CD4-positive, alpha-beta T cell treated with Interferon alpha-2 for 1 hour (primary cell): Measurements from ENCODE around the gene RHBDD2.
"Not testable (repeated sequence)": the region's sequence is repeated elsewhere in the genome, so short reads cannot be mapped to it uniquely, and the experiment has no call there.

Source experiments
- DNase-seq, 2 donors: peaks; one replicate each; pipeline ENCODE4 v3.0.0-alpha.2; 2020 to 2022

The RHBDD2 gene

DNA sequence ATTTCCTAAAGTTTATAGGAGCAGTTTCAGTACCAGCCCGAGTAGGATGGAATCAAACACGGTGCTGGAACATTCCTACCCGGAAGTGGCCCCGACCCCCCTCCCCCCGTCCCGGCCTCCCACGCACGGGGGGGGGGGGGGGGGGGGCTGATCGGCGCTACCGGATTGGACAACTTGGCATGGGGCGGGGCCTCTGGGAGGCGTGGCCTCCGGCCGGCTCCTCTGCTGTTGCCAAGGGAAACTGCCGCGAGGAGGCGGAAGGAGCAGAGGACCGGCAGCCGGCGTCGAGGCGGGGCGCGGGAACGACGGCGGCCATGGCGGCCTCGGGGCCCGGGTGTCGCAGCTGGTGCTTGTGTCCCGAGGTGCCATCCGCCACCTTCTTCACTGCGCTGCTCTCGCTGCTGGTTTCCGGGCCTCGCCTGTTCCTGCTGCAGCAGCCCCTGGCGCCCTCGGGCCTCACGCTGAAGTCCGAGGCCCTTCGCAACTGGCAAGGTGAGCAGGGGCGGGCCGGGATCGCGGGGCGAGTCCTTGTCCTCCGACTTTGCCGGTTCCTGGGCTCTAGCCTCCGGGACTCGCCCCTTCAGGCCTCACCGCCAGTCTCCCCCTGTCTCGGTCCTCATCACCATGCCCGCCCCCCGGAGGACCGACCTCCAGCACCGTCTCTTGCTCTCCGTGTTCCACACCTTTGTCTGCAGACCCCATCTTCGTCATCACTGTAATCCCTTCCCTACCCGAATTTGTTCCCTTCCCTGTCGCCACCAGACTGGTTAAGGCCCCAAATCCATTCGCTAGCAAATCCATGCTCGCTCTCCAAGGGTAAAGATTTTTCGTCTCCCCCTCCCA, at the start of gene RHBDD2:
RHBDD2 (plus strand) TSS at position 266 of the 843 bp plus-strand sequence; CDS start at position 315, 49 bp downstream.
- DNase-seq, result peak; percentile 96 to 97

DNA sequence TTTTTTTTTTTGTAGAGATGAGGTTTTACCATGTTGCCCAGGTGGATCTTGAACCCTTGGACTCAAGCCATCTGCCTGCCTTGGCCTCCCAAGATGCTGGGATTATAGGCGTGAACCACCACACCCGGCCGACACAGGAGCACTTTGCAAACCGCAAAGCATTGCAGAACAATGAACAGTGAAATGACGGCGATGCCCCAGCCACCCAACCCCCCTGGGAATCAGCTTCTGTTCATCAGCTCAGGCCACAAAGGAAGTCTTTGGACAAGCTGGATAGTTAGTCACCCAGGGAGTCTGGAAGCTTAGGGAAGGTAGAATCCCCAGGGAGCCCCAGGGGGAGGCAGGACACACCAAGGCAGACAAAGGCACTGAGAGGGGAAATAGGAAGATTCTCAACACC, 49.2 kb upstream of the RHBDD2 start:
- DNase-seq, result not testable (repeated sequence)

DNA sequence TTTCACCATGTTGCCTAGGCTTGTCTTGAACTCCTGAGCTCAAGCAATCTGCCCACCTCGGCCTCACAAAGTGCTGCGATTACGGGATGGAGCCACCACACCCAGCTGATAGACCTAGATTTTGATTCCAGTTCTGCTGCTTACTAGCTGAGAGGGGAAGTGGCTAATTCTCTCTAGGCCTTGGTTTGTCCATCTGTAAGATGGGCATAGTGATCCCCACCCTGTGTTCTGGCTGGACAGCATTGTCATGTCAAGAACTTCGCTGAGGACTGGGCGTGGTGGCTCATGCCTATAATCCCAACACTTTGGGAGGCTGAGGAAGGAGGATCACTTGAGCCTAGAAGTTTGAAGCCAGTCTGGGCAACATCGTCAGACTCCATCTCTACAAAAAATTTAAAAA, 47.9 kb upstream of the RHBDD2 start:
- no peak for DNase-seq

DNA sequence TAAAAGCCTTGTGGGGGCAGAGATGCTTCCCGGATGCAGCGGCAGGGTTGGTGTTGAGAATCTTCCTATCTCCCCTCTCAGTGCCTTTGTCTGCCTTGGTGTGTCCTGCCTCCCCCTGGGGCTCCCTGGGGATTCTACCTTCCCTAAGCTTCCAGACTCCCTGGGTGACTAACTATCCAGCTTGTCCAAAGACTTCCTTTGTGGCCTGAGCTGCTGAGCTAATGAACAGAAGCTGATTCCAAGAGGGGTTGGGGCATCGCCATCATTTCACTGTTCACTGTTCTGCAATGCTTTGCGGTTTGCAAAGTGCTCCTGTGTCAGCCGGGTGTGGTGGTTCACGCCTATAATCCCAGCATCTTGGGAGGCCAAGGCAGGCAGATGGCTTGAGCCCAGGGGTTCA, 45.2 kb upstream of the RHBDD2 start:
- not testable (repeated sequence) for DNase-seq

DNA sequence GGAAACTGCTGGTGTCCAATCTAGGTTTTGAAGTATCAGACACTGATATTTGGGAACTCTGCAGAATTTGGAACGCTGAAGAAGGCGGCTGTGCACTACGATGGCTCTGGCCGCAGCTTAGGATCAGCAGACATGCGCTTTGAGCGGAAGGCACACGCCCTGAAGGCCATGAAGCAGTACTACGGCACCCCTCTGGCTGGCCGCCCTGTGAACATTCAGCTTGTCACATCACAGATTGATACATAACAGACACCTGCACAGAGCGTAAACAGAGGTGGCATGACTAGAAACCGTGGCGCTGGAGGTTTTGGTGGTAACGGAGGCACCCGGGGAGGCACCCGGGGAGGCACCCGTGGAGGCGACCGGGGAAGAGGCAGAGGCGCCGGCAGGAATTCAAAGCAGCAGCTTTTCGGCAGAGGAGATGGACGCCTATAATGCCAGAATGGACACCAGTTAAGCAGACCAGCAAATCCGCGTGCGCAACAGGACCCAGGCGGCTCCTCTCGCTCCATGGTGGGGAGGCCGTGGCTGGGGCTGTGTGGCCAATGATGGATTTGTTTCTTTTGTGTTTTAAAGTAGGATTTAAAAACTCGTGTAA, 43.0 kb upstream of the RHBDD2 start:
- no peak for DNase-seq

DNA sequence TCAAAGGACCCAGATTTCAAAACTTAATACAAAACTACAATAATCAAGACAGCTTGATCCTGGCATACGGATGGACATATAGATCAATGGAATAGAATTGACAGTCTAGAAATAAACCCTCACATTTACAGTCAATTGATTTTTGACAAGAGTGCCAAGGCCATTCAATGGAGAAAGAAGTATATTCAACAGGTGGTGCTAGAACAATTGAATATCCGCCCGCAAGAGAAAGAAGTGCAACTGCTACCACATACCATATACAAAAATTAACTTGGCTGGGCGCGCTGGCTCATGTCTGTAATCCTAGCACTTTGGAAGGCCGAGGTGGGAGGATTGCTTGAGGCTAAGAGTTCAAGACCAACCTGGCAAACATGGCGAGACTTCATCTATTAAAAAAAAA, 42.0 kb upstream of the RHBDD2 start:
- DNase-seq, result no peak

DNA sequence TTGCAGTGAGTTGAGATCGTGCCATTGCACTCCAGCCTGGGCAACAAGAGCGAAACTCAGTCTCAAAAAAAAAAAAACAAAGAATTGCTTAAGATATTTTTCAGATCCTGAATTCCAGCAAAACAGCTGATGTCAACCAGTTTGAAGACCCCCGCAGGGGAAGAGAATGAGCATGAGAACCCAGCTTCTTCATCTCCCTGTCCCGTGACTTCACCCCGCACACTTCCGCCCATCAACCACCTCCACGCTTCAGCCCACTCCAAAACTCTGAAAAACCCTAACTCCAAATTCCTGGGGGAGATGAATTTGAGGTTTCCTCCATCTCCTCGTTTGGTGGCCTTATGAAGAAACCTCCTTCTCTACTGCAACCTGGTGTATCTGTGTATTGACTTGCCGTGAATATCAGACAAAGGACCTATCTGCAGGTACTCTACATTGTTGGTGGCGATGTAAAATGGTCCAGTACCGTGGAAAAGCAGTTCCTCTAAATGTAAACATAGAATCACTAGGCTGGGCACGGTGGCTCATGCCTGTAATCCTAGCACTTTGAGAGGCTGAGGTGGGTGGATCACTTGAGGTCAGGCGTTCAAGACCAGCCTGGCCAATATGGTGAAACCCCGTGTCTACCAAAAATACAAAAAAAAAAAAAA, 40.4 kb upstream of the RHBDD2 start:
- not testable (repeated sequence) for DNase-seq

DNA sequence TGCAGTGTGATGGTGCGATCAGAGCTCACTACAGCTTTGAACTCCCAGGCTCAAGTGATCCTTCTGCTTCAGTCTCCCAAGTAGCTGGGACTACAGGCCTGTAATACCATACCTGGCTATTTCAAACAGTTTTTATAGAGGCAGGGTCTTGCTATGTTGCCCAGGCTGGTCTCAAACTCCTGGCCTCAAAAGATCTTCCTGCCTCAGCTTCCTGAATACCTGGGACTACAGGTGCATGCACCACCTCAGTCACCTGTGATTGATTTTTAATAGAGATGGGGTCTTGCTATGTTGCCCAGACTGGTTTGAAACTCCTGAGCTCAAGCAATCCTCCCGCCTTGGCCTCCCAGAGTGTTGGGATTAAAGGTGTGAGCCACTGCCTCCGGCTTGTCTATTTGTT, 38.8 kb upstream of the RHBDD2 start:
- DNase-seq, result no peak

DNA sequence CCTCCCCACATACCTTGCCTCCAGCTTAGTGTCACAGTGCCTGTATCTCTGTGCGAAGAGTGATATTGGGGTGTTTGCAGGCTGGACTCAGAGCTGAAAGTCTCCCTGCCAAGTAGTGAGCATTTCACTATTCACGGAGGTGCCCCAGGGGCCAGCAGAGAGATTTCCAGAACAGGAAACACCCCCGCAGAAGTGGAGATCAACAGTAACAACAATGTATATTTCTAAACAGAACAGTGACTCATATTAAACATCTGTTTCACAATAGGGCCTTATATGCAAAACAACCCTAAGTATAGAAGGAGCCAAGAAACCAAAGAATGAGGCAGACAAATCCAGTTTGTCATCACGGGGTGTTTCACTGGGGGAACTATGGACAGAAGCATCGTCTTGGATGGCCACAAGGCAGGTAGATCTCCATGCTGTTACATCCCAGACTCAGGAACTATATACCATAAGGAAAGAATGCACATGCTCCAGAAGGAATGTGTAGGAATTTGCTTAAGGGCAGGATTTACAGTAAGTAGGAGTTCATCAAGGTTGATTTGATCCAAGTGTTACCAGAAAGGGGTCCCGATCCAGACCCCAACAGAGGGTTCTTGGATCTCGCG, 35.9 kb upstream of the RHBDD2 start:
- DNase-seq, result peak in 1 of 2 donors; percentile 40

DNA sequence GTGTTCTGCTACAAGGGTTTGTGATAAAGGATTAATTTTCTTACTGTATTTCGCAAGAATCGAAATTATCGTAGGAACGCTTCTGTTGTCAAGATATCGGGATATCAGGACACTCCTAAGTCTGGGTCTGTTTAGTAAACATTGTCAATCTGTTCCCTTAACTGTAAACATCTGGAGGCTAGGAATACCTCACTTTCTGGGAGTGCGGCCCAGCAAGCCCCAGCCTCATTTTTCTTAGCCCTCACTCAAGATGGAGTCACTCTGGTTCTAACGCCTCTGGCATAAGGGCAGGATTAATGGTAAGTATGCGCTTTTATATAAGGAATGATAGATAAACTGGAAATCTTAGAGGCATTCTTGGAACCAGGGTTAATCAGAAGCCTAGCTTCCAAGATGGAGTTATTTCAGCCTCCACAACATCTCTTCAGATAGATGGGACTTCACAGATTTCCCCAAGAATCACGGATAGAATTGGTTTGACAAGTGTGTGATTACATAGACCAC, 35.2 kb upstream of the RHBDD2 start:
- no peak for DNase-seq

DNA sequence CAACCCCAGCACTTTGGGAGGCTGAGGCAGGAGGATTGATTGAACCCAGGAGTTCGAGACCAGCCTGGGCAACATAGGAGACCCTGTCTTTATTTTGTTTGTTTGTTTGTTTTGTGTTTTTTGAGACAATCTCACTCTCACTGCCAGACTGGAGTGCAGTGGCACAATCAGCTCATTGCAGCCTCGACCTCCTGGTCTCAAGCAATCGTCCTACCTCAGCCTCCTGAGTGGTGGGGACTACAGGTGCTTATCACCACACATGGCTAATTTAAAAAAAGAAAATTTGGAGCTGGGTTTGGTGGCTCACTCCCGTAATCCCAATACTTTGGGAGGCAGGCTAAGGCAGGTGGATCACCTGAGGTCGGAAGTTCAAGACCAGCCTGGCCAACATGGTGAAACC, 34.7 kb upstream of the RHBDD2 start:
- no peak for DNase-seq

DNA sequence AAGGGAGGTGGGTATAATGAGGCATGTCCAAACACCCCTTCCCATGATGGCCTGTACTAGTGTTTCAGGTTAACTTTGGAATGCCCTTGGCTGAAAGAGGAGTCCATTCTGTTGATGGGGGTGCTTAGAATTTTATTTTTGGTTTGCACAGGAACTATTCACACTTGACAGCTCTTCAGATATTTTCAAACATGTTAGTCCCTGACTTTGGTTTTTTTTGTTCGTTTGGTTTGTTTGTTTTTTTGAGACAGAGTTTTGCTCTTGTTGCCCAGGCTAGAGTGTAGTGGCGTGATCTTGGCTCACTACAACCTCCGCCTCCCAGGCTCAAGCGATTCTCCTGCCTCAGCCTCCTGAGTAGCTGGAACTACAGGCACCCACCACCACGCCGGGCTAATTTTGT, 33.7 kb upstream of the RHBDD2 start:
- not testable (repeated sequence) for DNase-seq

DNA sequence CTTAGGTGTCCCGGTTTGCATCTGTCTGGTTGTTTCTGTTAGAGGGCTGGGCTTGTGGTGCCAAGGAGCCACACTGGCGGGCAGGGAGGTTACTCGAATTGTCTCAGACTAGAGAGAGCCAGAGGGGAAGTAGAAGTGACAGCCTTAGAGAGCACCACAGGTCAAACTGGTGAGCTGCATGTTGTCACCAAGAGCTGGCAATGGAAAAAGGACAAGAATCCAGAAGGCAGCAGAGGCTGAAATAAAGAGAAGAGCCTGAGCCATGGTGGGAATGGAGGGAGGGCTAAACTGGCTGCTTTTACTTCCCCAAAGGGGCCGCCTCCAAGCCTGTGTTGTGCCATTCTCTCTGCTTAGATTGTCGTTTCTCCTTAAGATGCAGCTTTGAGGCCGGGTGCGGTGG, 31.1 kb upstream of the RHBDD2 start:
- DNase-seq, result peak in 1 of 2 donors; percentile 15

DNA sequence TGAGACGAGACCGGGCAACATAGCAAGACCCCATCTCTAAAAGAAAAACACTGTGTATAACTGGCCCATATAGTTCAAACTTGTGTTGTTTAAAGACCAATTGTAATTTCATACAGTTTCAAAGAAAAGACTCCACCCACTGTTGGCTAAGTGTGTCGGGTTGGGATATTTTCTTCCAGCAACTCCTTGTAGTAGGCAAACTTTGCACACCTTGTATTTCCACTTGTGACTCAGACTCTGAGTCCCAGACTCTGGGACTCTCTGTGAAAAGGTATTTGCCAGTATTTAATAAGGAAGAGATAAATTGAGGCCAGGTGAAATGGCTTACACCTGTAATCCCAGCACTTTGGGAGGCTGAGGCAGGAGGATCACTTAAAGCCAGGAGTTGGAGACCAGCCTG, 29.3 kb upstream of the RHBDD2 start:
- no peak for DNase-seq

DNA sequence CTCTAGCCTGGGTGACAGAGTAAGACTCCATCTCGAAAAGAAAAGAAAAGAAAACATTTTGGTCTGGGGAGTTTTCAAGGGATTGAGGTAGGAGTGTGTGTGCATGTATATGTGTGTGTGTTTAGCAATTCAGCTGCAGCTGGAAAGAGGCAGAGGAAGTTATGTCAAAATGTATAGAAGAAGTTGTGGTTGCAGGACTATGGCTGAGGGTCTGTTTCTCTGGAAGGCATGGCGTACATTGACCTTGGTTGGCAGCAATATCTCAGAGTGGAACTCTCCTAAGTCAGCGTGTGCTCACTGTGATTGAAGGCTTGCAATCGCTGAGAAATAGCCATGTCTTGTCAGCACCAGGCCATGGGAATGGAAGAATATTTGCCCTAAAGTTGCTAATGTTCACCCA, 28.6 kb upstream of the RHBDD2 start:
- peak in 1 of 2 donors; percentile 12 for DNase-seq

DNA sequence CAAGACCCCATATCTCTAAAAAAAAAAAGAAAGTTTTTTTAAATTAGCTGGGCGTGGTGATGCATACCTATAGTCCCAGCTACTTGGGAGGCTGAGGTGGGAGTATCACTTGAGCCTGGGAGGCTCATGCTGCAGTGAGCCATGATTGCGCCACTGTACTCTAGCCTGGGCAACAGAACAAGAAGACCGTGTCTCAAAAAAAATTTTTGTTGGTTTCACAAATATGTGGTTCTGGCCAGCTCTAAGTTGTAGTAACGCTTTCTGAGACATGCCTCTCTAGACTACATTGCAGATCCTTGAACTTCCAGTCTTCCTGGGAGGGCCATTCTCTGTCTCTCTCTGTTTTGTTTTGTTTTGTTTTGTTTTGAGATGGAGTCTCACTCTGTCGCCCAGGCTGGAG, 24.6 kb upstream of the RHBDD2 start:
- DNase-seq, result no peak

DNA sequence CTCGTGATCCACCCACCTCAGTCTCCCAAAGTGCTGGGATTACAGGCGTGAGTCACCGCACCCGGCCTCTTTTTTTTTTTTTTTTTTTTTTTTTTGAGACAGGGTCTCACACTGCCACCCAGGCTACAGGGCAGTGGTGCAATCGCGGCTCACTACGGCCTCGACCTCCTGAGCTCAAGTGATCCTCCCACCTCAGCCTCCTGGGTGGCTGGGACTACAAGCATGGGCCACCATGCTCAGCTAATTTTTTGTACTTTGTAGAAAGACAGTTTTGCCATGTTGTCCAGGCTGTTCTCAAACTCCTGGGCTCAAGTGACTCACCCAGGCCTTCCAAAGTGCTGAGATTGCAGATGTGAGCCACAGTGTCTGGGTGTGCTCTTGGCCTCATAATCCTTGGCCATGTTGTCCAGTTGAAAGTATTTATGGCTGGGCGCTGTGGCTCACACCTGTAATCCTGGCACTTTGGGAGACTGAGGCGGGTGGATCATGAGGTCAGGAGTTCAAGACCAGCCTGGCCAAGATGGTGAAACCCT, 24.0 kb upstream of the RHBDD2 start:
- DNase-seq, result not testable (repeated sequence)

DNA sequence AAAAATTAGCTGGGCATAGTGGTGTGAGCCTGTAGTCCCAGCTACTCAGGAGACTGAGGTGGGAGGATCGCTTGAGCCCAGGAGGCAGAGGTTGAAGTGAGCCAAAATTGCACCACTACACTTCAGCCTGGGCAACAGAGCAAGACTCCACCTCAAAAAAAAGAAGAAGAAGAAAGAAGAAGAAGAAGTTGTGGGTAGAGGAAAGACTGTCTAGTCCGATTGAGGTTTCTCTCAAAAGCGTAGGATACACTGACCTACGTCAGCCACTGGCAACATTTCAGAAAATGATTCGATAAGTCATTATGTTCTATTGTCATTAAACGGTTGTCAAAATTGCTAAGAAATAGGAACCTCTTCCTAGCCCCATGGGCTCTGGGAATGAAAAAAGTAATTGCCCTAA, 22.3 kb upstream of the RHBDD2 start:
- peak in 1 of 2 donors; percentile 40 for DNase-seq

DNA sequence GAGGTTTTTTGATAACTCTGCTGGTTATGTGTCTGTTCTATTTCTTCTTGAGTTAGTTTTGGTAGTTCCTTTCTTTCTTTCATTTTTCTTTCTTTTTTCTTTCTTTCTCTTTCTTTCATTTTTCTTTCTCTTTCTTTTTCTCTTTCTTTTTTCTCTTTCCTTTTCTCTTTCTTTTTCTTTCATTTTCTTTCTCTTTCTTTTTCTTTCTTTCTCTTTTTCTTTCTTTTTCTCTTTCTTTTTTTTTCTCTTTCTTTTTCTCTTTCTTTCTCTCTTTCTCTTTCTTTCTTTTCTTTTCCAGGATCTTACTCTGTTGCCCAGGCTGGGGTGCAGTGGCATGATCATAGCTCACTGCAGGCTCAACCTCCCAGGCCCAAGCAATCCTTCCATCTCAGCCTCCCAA, 20.4 kb upstream of the RHBDD2 start:
- no peak for DNase-seq

DNA sequence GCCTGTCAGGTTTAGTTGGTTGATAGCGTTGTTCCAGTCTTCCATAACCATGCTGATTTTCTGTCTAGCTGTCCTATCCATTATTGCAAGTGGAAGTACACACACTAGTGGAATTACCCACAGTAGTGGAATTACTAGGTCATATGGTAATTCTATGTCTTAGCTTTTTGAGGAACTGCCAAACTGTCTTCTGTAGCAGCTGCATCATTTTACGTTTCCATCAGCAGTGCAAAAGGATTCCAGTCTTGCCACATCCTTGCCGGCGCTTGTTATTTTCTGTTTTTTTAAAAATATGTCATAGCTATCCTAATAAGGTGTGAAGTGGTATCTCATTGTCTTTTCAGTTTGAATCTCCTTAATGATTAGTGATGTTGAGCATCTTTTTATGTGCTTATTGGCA, 17.2 kb upstream of the RHBDD2 start:
- peak in 1 of 2 donors; percentile 35 for DNase-seq

DNA sequence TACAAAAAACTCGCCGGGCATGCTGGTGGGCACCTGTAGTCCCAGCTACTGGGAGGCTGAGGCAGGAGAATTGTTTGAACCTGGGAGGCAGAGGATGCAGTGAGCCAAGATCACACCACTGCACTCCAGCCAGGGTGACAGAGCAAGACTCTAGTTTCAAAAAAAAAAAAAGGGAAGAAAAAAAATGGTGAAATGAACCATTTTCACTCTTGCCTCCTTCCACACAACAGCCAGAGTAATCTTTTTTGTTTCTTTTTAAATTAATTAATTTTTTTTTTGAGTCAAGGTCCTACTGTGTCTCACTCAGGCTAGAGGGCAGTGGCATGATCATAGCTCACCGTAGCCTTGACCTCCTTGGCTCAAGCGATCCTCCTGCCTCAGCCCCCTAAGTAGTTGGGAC, 14.6 kb upstream of the RHBDD2 start:
- DNase-seq, result not testable (repeated sequence)

DNA sequence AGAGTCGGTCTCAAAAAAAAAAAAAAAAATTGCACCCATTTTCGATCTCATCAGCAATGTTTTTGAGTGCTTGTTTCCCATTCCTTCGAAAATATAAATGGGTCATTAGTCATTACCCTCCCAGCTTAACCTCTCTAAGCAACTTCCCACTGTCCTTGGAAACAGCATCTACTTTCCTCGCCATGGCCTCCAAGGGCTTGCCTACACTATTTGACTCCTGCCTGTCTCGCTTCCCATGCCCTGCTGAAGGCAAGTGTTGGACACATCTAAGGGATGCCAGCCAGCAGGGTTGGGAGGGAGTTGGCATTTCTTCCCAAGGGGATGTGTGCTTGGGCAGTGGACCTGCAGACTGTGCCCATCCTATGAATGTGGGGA, 12.7 kb upstream of the RHBDD2 start:
- no peak for DNase-seq
